B cell (primary cell): ENCODE data around the gene CCDC50. TPM values are rescaled to one million over a fixed set of nuclear protein-coding genes. Genes with fewer than 3 reads are reported as not detected.

Experiments
- ATAC-seq: fragments of 200-7000 bp; cut with Tn5 transposase; one replicate; pipeline ENCODE4 v1.10.0; 2021; ENCODE audit warnings: low read depth, mild to moderate bottlenecking, moderate number of reproducible peaks, moderate library complexity
- CTCF ChIA-PET: fragments of 350-600 bp; sonication (Branson Sonifier 250); formaldehyde crosslinking; loops from one replicate; lab custom pipeline; 2021; ENCODE audit warnings: antibody characterized with exemption, inconsistent platforms; lab: Charles Lee
- POLR2A ChIA-PET: fragments of 350-600 bp; sonication (Branson Sonifier 250); formaldehyde crosslinking; loops from one replicate; lab custom pipeline; 2021; ENCODE audit warnings: antibody characterized with exemption; lab: Charles Lee
- DNase-seq: peaks from one replicate; pipeline ENCODE4 v3.0.0; 2013
- H2AFZ ChIP-seq: 2 replicates; pipeline ENCODE4 v1.6.1; 2012; ENCODE audit warnings: mild to moderate bottlenecking, low read depth, low read length; ENCODE audit not compliant: insufficient read depth, poor library complexity, severe bottlenecking
- H3K27ac ChIP-seq, 2 donors: 1 replicate in 1 of 2; 2 replicates in 1 of 2; pipeline ENCODE4 v1.5.1; 2012 to 2013; ENCODE audit warnings: low read length in 2 of 2, mild to moderate bottlenecking in 2 of 2, moderate library complexity in 1 of 2
- H3K27me3 ChIP-seq, 4 experiments: fragments of 200-600 bp in 1 of 4; sonication (generic) in 1 of 4; replicated peaks in 1 of 4; 1 replicate in 2 of 4; 2 replicates in 2 of 4; pipeline versions ENCODE4 v1.6.1 to v1.7.0; 2013 to 2016; ENCODE audit warnings: low read length in 3 of 4, mild to moderate bottlenecking in 2 of 4, mixed read lengths in 1 of 4, moderate library complexity in 1 of 4; ENCODE audit not compliant: insufficient read depth in 4 of 4, control insufficient read depth in 3 of 4; ENCODE audit errors: control extremely low read depth in 1 of 4
- H3K36me3 ChIP-seq, 2 experiments: replicated peaks in 1 of 2; 1 replicate in 1 of 2; 2 replicates in 1 of 2; pipeline versions ENCODE4 v1.6.1 to v1.7.1; 2013; ENCODE audit warnings: low read length in 1 of 2; ENCODE audit not compliant: insufficient read depth in 2 of 2, control insufficient read depth in 1 of 2; ENCODE audit errors: control extremely low read depth in 1 of 2, extremely low read depth in 1 of 2
- H3K4me1 ChIP-seq, 2 donors: fragments of 200-600 bp in 1 of 2; sonication (generic) in 1 of 2; 1 replicate in 1 of 2; 2 replicates in 1 of 2; pipeline versions ENCODE4 v1.5.1 to v1.6.1; 2013 to 2017; ENCODE audit warnings: low read length in 2 of 2; ENCODE audit not compliant: control insufficient read depth in 2 of 2, insufficient read depth in 2 of 2
- H3K4me2 ChIP-seq: replicated peaks from 2 replicates; pipeline ENCODE3; 2012; ENCODE audit warnings: mild to moderate bottlenecking, low read depth, low read length; ENCODE audit not compliant: poor library complexity, severe bottlenecking
- H3K4me3 ChIP-seq, 5 experiments: fragments of 200-600 bp in 1 of 5; sonication (generic) in 1 of 5; 1 replicate in 3 of 5; 2 replicates in 2 of 5; pipeline versions ENCODE4 v1.5.1 to v1.7.0; 2011 to 2016; ENCODE audit warnings: low read length in 4 of 5, mild to moderate bottlenecking in 4 of 5, low read depth in 2 of 5, control low read depth in 1 of 5, moderate library complexity in 1 of 5; ENCODE audit not compliant: insufficient read depth in 1 of 5; ENCODE audit errors: control extremely low read depth in 1 of 5, extremely low read depth in 1 of 5
- H3K79me2 ChIP-seq: fragments of 200-600 bp; sonication (generic); one replicate; pipeline ENCODE4 v1.6.0; 2016; ENCODE audit warnings: low read length; ENCODE audit not compliant: control insufficient read depth, insufficient read depth
- H3K9ac ChIP-seq: fragments of 200-600 bp; sonication (generic); 2 replicates; pipeline ENCODE4 v1.6.1; 2017; ENCODE audit warnings: mild to moderate bottlenecking, low read length, moderate library complexity
- H3K9me3 ChIP-seq, 3 donors: one replicate each; pipeline versions ENCODE4 v1.6.1 to v1.7.1; 2013; ENCODE audit warnings: low read length in 2 of 3; ENCODE audit not compliant: control insufficient read depth in 2 of 3, insufficient read depth in 1 of 3; ENCODE audit errors: control extremely low read depth in 1 of 3
- H4K20me1 ChIP-seq: 2 replicates; pipeline ENCODE4 v1.6.0; 2012; ENCODE audit warnings: mild to moderate bottlenecking, low read length; ENCODE audit not compliant: insufficient read depth, control insufficient read depth, poor library complexity, severe bottlenecking
- H3K27ac Mint-ChIP-seq: one replicate; pipeline ENCODE4 v1.8.0; 2021; ENCODE audit warnings: mixed read lengths
- H3K27me3 Mint-ChIP-seq: one replicate; pipeline ENCODE4 v1.8.0; 2021; ENCODE audit warnings: mixed read lengths
- H3K4me1 Mint-ChIP-seq: one replicate; pipeline ENCODE4 v1.8.0; 2021; ENCODE audit warnings: mixed read lengths
- H3K4me3 Mint-ChIP-seq: one replicate; pipeline ENCODE4 v1.8.0; 2021; ENCODE audit warnings: mixed read lengths
- H3K9me3 Mint-ChIP-seq: one replicate; pipeline ENCODE4 v1.8.0; 2022; ENCODE audit warnings: mixed read lengths; ENCODE audit not compliant: insufficient read depth
- EZH2 ChIP-seq: IDR thresholded peaks from 2 replicates; pipeline ENCODE4 v1.6.1; 2012; ENCODE audit warnings: borderline replicate concordance, low read depth, mild to moderate bottlenecking, moderate library complexity, low read length; ENCODE audit not compliant: insufficient read depth, poor library complexity, severe bottlenecking
- WGBS: methylation state at CpG from one replicate; pipeline ENCODE4 v1.1.5; 2013; ENCODE audit warnings: missing lambda C conversion rate; ENCODE audit not compliant: insufficient coverage; 5-methylcytosine and 5-hydroxymethylcytosine counted together
- intact Hi-C: fragments of 100-400 bp; cut with micrococcal nuclease; formaldehyde crosslinking; loops from one replicate; pipeline ENCODE4 v1.10.0; 2022
- polyA plus RNA-seq: library from polyadenylated mRNA; depleted of rRNA; stranded (reverse); fragments of >200 nt; gene quantifications from 2 replicates; pipeline ENCODE4 v1.2.3, GENCODE V29; 2012
- total RNA-seq, 2 donors: library from RNA; stranded (reverse); fragments of 120-200 nt in 1 of 2; gene quantifications; 1 replicate in 1 of 2; 2 replicates in 1 of 2; pipeline versions ENCODE4 v1.2.3 to v1.2.4, GENCODE V29; 2013 to 2022
- TF ChIP-seq, protein P1 (sequence below): fragments of 200-600 bp; IDR thresholded peaks from one replicate; pipeline ENCODE4 v1.8.0; 2022; ENCODE audit warnings: antibody characterized with exemption, mild to moderate bottlenecking

The CCDC50 gene
- total and polyA plus RNA-seq, 2 donors (not counting 1 experiment from before 2014, with no cell fraction given) = 48.7 to 121 TPM

- H3K4me2 ChIP-seq = no peak overlapping the region
- H3K4me3 ChIP-seq = no peak overlapping the region
- WGBS = 80% methylated on average over 1 of the region's 2 CpGs
- Mint-ChIP-seq H3K9me3 (no peaks in the 10 kb centered on the region), H3K27ac (no peak overlapping the region), H3K27me3 (no peaks in the 10 kb centered on the region), H3K4me3 (no peak overlapping the region), H3K4me1 (peaks cover 33% of the 10 kb centered on the region)
- ATAC-seq (no peak), DNase-seq (no peak)
- H3K9me3 ChIP-seq = no peaks in the 10 kb centered on the region
- peaks cover 24% of the 10 kb centered on the region for H3K79me2 ChIP-seq
- no peak overlapping the region for H2AFZ ChIP-seq
- no peak for TF ChIP-seq EZH2
- TF ChIP-seq, protein P1, sequence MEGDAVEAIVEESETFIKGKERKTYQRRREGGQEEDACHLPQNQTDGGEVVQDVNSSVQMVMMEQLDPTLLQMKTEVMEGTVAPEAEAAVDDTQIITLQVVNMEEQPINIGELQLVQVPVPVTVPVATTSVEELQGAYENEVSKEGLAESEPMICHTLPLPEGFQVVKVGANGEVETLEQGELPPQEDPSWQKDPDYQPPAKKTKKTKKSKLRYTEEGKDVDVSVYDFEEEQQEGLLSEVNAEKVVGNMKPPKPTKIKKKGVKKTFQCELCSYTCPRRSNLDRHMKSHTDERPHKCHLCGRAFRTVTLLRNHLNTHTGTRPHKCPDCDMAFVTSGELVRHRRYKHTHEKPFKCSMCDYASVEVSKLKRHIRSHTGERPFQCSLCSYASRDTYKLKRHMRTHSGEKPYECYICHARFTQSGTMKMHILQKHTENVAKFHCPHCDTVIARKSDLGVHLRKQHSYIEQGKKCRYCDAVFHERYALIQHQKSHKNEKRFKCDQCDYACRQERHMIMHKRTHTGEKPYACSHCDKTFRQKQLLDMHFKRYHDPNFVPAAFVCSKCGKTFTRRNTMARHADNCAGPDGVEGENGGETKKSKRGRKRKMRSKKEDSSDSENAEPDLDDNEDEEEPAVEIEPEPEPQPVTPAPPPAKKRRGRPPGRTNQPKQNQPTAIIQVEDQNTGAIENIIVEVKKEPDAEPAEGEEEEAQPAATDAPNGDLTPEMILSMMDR = no peak
- H3K9ac ChIP-seq = no peak overlapping the region
- no peaks in the 10 kb centered on the region for H4K20me1 ChIP-seq
- intact Hi-C loops = no loop called here
- ChIA-PET POLR2A (no interaction called here), CTCF (no interaction called here)
- H3K36me3 ChIP-seq = peaks cover 16 to 99% of the 10 kb centered on the region in 2 experiments
- H3K27ac ChIP-seq = peak overlapping the region in 1 of 2 donors; percentile 54
- H3K4me1 ChIP-seq = peaks cover 7 to 8% of the 10 kb centered on the region in 2 donors
- H3K27me3 ChIP-seq = no peaks in the 10 kb centered on the region
Measured at GRCh38 chr3:191362524-191363090, 33.4 kb downstream of the CCDC50 start.

- Histone ChIP-seq H3K27ac (no peak overlapping the region), H3K27me3 (no peaks in the 10 kb centered on the region), H4K20me1 (no peaks in the 10 kb centered on the region), H2AFZ (no peak overlapping the region), H3K4me1 (peaks cover 7 to 8% of the 10 kb centered on the region in 2 donors), H3K4me2 (no peak overlapping the region), H3K9me3 (no peaks in the 10 kb centered on the region), H3K4me3 (no peak overlapping the region), H3K79me2 (peaks cover 24% of the 10 kb centered on the region), H3K9ac (no peak overlapping the region), H3K36me3 (peaks cover 14 to 98% of the 10 kb centered on the region in 2 experiments)
- Mint-ChIP-seq H3K9me3 (no peaks in the 10 kb centered on the region), H3K27me3 (no peaks in the 10 kb centered on the region), H3K27ac (peak overlapping the region; percentile 0), H3K4me3 (no peak overlapping the region), H3K4me1 (peaks cover 28% of the 10 kb centered on the region)
- intact Hi-C loops = no loop called here
- DNase-seq (no peak), ATAC-seq (no peak)
- WGBS = 87% methylated on average over 3 of the region's 4 CpGs
- POLR2A ChIA-PET = no interaction called here
- TF ChIP-seq, protein P1 = no peak
- no peak for TF ChIP-seq EZH2
- CTCF ChIA-PET = interaction anchor here (0.7 kb wide), 1 partner anchor 14 kb away, joined by 3 read pairs; no protein-coding TSS in a partner anchor
Measured at GRCh38 chr3:191363221-191363620, 34.0 kb downstream of the CCDC50 start.
